Measurements from ENCODE around the gene SPATA16. TPM values are rescaled to one million over a fixed set of nuclear protein-coding genes. Genes with fewer than 3 reads are reported as not detected.

Gene SPATA16
- total and polyA plus RNA-seq, 2 experiments from 2014 or later: not detected

DNA sequence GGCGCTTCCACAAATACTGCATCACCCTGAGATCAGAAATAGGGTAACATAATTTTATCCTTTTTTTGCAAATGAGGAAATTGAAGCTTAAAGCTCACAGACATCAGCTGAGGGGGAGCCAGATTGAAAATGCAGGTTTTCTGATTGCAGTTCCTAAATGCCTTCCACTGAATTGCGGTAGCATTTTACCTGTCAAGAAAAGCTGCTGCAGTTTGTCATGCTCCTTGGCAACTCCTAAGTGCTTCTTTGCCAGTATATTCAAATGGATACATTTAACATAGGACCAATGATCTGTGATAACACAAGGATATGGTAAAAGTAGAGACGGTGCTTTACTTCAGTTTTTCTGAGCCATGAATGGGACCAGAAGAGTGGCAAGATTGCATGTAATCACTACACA is 50.5 kb downstream of the SPATA16 start:
- ATAC-seq: no peak
- Histone ChIP-seq H3K4me2 (no peak overlapping the region), H3K27me3 (ENCODE audit: insufficient read depth) (no peaks in the 10 kb centered on the region), H3K4me1 (ENCODE audit: insufficient read depth) (no peaks in the 10 kb centered on the region), H2AFZ (peak overlapping the region; percentile 70; the same call in 1 of the 2 replicates), H3F3A (replicated peaks; ENCODE audit: low read depth) (no peaks in the 10 kb centered on the region), H4K20me1 (replicated peaks; ENCODE audit: insufficient read depth) (no peaks in the 10 kb centered on the region), H3K27ac (ENCODE audit: low read depth) (no peak overlapping the region), H3K4me3 (no peak overlapping the region), H3K36me3 (ENCODE audit: insufficient read depth) (no peaks in the 10 kb centered on the region), H3K9me2 (ENCODE audit: insufficient read depth) (peaks cover 6% of the 10 kb centered on the region; the same call in 1 of the 2 replicates), H3K79me2 (replicated peaks; ENCODE audit: insufficient read depth) (no peaks in the 10 kb centered on the region)
- Mint-ChIP-seq H3K4me1 (no peaks in the 10 kb centered on the region), H3K36me3 (ENCODE audit: low read depth) (no peaks in the 10 kb centered on the region; the same call in 2 of the 3 replicates), H3K27me3 (ENCODE audit: insufficient read depth, low read depth, poor library complexity) (no peaks in the 10 kb centered on the region), H3K9me3 (peaks cover 10% of the 10 kb centered on the region; the same call in 2 of the 3 replicates), H3K4me3 (no peak overlapping the region), H3K27ac (no peak overlapping the region)
- TF ChIP-seq NANOG (IDR thresholded peaks at IDR 0.05; ENCODE audit: borderline replicate concordance) (no peak), POLR2AphosphoS5 (IDR thresholded peaks at IDR 0.05; ENCODE audit: low read depth) (no peak), ZNF331 (CRISPR knock-in tag; IDR thresholded peaks at IDR 0.05; ENCODE audit: low read depth) (no peak), CREB1 (CRISPR knock-in tag; IDR thresholded peaks at IDR 0.05; ENCODE audit: low read depth) (no peak), EZH2 (IDR thresholded peaks at IDR 0.05; ENCODE audit: low read depth, unreplicated experiment) (no peak), ETS1 (IDR thresholded peaks at IDR 0.05) (no peak), JUNB (IDR thresholded peaks at IDR 0.05; ENCODE audit: unreplicated experiment) (no peak), EZH2phosphoT487 (IDR thresholded peaks at IDR 0.05; ENCODE audit: unreplicated experiment) (no peak), STAT1 (IDR thresholded peaks at IDR 0.05; ENCODE audit: unreplicated experiment) (no peak)
- TF ChIP-seq, protein P1, sequence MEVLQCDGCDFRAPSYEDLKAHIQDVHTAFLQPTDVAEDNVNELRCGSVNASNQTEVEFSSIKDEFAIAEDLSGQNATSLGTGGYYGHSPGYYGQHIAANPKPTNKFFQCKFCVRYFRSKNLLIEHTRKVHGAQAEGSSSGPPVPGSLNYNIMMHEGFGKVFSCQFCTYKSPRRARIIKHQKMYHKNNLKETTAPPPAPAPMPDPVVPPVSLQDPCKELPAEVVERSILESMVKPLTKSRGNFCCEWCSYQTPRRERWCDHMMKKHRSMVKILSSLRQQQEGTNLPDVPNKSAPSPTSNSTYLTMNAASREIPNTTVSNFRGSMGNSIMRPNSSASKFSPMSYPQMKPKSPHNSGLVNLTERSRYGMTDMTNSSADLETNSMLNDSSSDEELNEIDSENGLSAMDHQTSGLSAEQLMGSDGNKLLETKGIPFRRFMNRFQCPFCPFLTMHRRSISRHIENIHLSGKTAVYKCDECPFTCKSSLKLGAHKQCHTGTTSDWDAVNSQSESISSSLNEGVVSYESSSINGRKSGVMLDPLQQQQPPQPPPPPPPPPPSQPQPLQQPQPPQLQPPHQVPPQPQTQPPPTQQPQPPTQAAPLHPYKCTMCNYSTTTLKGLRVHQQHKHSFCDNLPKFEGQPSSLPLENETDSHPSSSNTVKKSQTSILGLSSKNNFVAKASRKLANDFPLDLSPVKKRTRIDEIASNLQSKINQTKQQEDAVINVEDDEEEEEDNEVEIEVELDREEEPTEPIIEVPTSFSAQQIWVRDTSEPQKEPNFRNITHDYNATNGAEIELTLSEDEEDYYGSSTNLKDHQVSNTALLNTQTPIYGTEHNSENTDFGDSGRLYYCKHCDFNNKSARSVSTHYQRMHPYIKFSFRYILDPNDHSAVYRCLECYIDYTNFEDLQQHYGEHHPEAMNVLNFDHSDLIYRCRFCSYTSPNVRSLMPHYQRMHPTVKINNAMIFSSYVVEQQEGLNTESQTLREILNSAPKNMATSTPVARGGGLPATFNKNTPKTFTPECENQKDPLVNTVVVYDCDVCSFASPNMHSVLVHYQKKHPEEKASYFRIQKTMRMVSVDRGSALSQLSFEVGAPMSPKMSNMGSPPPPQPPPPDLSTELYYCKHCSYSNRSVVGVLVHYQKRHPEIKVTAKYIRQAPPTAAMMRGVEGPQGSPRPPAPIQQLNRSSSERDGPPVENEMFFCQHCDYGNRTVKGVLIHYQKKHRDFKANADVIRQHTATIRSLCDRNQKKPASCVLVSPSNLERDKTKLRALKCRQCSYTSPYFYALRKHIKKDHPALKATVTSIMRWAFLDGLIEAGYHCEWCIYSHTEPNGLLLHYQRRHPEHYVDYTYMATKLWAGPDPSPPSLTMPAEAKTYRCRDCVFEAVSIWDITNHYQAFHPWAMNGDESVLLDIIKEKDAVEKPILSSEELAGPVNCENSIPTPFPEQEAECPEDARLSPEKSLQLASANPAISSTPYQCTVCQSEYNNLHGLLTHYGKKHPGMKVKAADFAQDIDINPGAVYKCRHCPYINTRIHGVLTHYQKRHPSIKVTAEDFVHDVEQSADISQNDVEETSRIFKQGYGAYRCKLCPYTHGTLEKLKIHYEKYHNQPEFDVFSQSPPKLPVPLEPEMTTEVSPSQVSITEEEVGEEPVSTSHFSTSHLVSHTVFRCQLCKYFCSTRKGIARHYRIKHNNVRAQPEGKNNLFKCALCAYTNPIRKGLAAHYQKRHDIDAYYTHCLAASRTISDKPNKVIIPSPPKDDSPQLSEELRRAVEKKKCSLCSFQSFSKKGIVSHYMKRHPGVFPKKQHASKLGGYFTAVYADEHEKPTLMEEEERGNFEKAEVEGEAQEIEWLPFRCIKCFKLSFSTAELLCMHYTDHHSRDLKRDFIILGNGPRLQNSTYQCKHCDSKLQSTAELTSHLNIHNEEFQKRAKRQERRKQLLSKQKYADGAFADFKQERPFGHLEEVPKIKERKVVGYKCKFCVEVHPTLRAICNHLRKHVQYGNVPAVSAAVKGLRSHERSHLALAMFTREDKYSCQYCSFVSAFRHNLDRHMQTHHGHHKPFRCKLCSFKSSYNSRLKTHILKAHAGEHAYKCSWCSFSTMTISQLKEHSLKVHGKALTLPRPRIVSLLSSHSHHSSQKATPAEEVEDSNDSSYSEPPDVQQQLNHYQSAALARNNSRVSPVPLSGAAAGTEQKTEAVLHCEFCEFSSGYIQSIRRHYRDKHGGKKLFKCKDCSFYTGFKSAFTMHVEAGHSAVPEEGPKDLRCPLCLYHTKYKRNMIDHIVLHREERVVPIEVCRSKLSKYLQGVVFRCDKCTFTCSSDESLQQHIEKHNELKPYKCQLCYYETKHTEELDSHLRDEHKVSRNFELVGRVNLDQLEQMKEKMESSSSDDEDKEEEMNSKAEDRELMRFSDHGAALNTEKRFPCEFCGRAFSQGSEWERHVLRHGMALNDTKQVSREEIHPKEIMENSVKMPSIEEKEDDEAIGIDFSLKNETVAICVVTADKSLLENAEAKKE (CRISPR knock-in tag; IDR thresholded peaks at IDR 0.05): no peak
- TF ChIP-seq, protein P2, sequence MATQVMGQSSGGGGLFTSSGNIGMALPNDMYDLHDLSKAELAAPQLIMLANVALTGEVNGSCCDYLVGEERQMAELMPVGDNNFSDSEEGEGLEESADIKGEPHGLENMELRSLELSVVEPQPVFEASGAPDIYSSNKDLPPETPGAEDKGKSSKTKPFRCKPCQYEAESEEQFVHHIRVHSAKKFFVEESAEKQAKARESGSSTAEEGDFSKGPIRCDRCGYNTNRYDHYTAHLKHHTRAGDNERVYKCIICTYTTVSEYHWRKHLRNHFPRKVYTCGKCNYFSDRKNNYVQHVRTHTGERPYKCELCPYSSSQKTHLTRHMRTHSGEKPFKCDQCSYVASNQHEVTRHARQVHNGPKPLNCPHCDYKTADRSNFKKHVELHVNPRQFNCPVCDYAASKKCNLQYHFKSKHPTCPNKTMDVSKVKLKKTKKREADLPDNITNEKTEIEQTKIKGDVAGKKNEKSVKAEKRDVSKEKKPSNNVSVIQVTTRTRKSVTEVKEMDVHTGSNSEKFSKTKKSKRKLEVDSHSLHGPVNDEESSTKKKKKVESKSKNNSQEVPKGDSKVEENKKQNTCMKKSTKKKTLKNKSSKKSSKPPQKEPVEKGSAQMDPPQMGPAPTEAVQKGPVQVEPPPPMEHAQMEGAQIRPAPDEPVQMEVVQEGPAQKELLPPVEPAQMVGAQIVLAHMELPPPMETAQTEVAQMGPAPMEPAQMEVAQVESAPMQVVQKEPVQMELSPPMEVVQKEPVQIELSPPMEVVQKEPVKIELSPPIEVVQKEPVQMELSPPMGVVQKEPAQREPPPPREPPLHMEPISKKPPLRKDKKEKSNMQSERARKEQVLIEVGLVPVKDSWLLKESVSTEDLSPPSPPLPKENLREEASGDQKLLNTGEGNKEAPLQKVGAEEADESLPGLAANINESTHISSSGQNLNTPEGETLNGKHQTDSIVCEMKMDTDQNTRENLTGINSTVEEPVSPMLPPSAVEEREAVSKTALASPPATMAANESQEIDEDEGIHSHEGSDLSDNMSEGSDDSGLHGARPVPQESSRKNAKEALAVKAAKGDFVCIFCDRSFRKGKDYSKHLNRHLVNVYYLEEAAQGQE (IDR thresholded peaks at IDR 0.05; ENCODE audit: unreplicated experiment): no peak
- TF ChIP-seq, protein P3, sequence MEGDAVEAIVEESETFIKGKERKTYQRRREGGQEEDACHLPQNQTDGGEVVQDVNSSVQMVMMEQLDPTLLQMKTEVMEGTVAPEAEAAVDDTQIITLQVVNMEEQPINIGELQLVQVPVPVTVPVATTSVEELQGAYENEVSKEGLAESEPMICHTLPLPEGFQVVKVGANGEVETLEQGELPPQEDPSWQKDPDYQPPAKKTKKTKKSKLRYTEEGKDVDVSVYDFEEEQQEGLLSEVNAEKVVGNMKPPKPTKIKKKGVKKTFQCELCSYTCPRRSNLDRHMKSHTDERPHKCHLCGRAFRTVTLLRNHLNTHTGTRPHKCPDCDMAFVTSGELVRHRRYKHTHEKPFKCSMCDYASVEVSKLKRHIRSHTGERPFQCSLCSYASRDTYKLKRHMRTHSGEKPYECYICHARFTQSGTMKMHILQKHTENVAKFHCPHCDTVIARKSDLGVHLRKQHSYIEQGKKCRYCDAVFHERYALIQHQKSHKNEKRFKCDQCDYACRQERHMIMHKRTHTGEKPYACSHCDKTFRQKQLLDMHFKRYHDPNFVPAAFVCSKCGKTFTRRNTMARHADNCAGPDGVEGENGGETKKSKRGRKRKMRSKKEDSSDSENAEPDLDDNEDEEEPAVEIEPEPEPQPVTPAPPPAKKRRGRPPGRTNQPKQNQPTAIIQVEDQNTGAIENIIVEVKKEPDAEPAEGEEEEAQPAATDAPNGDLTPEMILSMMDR (conservative IDR thresholded peaks at IDR 0.05; ENCODE audit: low read depth in 2 of 2): no peak
- no peak for DNase-seq (ENCODE audit: low spot score)
